ENCODE results near the gene PLCB4. TPM values are rescaled to one million over a fixed set of nuclear protein-coding genes. Genes with fewer than 3 reads are reported as not detected.

The PLCB4 gene
- total RNA-seq, 2 experiments from 2014 or later: not detected

DNA sequence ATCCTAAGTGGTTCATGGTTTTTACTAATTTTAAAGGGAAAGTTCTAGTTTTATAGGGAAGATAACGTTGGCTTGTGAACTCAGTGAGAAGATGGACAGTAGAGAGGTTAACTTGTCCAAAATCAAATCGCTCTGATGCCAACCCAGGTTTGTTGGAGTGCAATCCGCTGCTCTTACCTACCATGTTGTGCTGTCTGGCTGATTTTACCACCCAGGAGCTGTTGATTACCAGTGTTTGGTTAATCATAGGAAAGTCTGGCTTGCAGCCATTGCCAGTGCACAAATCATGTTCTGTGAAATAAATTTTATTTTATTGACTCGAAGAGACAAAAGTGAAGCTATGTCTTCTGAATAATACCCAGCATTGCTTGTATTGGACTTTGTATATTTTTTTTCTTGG, 92.4 kb downstream of the PLCB4 start:
- POLR2A ChIA-PET: no interaction called here
- CTCF ChIA-PET: no interaction called here

DNA sequence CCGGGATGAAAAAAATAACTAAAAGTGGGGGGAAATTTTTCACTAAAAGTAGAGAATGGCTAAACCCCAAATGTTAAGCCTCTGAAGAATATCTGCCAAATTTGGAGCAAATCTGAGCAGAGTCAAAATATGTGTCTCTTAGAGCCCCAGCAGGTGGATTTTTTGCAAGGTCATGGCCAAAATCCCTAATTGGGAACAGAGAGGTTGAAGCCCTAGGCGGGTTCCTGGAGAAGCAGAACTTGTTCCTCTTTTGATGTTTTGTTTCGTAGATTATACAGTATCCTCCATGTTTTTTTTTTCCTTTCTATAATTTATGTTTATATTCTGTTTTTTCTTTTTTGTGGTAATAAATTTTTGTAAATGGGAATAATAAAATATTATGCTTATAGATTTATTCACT, 94.4 kb downstream of the PLCB4 start:
- POLR2A ChIA-PET: no interaction called here
- CTCF ChIA-PET: no interaction called here

DNA sequence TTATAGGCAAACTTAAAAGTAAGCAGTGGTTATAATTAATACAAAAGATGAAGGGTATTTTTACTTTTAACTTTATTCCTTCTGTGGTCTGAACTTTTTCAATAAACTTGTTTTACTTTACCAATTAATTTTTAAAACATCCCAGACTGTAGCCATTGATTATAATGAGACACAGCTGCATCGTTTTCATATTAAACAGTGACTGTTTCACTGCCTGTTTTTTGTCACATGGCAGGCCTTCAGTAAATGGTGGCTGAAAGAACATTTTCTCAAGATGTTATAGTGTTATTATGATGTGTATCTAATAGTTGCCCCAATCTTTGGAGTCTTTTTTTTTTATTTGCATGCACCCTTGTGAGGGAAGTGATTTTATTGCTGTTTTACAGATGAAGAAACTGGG, 95.1 kb downstream of the PLCB4 start:
- POLR2A ChIA-PET: no interaction called here
- CTCF ChIA-PET: interaction anchor here (0.5 kb wide), 1 partner anchor 46 kb away, joined by 3 read pairs; no protein-coding TSS in a partner anchor

- CTCF ChIA-PET: no interaction called here
Measured at GRCh38 chr20:9165261-9165660, 96.4 kb downstream of the PLCB4 start.

GRCh38 chr20:9166153-9166780, 97.4 kb downstream of the PLCB4 start:
- ChIA-PET CTCF (no interaction called here), POLR2A (no interaction called here)

More at GRCh38 chr20:9165261-9165660, 96.4 kb downstream of the PLCB4 start:
- POLR2A ChIA-PET: no interaction called here

DNA sequence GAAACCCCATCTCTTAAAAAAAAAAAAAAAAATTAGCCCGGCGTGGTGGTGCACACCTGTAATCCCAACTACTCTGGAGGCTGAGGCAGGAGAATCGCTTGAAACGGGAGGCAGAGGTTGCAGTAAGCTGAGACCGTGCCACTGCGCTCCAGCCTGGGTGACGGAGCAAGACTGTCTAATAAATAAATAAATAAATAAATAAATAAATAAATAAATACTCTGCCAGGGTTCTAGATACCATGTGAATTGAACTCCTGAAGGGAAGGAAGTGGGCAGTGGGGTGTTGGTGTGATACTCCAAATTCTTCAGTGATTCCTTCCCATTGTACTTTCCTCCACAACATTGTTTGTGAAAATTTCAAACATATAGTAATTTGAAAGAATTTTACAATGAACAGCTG, 100.5 kb downstream of the PLCB4 start:
- ChIA-PET CTCF (no interaction called here), POLR2A (no interaction called here)

DNA sequence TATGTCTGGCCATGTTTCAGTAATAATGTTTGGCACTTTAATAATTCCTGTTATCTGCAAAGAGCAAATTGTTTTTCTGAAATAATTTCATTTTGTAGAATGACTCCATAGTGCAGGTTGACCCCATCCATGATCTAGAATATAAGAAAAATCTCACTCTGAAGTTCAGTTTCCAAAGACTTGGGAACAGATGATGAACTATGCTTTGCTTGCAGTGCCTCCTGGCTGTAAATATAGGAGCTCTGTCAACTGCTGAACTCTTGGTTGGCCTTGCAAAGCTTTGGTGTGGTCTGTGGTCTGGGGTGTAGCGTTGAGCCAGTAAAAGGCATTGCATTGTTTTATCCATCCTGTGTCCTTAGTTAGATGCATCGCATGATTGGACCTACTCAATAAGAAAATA, 104.0 kb downstream of the PLCB4 start:
- ChIA-PET POLR2A (no interaction called here), CTCF (no interaction called here)

GRCh38 chr20:9177278-9177677, 108.4 kb downstream of the PLCB4 start:
- ChIA-PET CTCF (no interaction called here), POLR2A (no interaction called here)

GRCh38 chr20:9179193-9179802, 110.4 kb downstream of the PLCB4 start:
- ChIA-PET POLR2A (no interaction called here), CTCF (no interaction called here)

GRCh38 chr20:9179867-9180266, 111.0 kb downstream of the PLCB4 start:
- ChIA-PET CTCF (no interaction called here), POLR2A (no interaction called here)

- POLR2A ChIA-PET: no interaction called here
- CTCF ChIA-PET: interaction anchor here (0.6 kb wide), 1 partner anchor 92 kb away, joined by 3 read pairs; no protein-coding TSS in a partner anchor
Measured at GRCh38 chr20:9180481-9181257, 111.8 kb downstream of the PLCB4 start.

- CTCF ChIA-PET: no interaction called here
Measured at GRCh38 chr20:9185511-9185910, 116.6 kb downstream of the PLCB4 start.

GRCh38 chr20:9186396-9186795, 117.5 kb downstream of the PLCB4 start:
- CTCF ChIA-PET: no interaction called here
- POLR2A ChIA-PET: no interaction called here

More at GRCh38 chr20:9185511-9185910, 116.6 kb downstream of the PLCB4 start:
- POLR2A ChIA-PET: no interaction called here

DNA sequence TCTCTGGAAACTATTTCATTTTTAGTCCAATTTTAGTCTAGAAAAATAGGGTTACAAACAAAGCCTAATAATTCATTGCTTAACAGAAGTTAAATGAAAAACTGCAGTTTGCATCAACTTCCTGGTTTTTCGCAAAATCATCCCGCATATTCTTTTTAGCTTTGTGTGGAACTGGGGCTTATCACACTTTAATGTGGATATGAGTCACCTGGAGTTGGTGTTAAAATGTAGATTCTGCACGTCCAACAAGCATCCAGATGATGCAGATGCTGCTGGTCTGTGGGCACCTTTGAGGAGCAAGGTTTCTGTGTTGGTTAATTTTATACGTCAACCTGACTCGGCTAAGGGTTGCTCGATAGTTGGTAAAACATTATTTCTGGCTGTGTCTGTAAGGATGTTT, 126.1 kb downstream of the PLCB4 start:
- ChIA-PET POLR2A (no interaction called here), CTCF (no interaction called here)

DNA sequence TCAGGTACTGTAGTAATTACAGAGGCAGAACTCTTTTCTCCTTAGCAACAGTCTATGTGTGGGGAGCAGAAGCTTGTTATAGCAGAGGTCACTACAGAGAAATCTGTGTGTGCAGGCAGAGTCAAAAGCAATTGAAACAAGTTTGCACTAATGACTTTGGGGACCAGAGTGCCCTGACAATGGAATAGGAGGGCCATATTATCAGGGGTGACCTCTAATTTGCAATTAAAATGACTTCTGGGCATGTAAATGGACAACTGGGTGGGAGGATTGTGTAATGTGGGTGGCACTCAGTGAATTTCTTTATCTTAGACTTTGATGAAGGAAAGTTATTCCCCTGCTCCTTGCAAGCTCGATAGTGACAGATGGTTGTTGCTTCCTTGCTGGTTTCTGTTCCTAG, 127.2 kb downstream of the PLCB4 start:
- ChIA-PET CTCF (no interaction called here), POLR2A (no interaction called here)

GRCh38 chr20:9198460-9198859, 129.6 kb downstream of the PLCB4 start:
- CTCF ChIA-PET: no interaction called here
- POLR2A ChIA-PET: no interaction called here

- ChIA-PET POLR2A (no interaction called here), CTCF (no interaction called here)
Measured at GRCh38 chr20:9200196-9200595, 131.3 kb downstream of the PLCB4 start.

DNA sequence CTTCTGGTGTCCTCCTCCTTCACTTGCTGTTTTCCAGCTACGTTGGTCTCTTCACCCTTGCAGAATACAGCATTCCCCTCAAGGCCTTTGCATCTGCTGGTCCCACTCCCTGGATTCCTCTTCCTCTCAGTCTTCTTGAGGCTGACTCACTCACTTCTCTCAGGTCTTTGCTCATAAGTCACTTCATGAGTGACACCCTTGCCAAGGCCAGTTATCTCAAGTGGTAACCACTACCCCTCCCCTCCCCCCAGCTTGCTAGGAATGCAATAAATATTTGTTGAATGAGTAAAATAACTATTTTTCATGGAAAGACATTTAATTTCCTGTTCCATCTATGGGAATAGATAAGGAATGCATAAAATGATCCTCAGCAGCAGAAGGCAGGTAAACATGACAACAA, 131.7 kb downstream of the PLCB4 start:
- POLR2A ChIA-PET: no interaction called here
- CTCF ChIA-PET: no interaction called here

DNA sequence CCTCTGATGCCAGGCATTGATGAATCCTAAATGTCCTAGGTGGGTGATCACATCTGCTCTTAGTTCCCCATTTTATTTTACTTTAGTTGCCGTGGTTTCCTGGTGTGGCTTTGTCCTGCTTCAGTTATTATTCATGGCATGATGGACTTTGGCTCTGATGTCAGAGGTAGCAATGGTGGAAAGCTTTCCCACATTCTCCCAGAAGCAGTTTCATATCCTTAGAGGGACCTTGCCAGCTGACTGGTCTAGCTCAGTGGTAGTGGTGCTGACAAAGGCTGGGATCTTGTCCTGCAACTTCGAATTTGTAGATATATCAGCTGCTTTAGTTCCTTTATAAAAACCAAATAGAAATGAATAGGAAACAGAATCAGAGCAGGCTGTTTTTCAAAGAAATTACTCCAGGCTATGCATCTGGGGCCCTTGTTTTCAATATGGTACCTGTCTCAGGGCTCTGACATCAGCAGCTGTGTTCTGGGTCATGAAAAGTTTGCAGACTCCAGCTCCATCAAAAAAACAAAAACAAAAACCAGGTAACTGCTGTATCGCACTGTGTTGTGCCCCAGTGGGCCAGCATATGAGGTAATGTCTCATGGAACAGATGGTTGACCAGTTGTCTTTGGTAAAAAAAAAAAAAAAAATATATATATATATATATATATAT, 133.7 kb downstream of the PLCB4 start:
- ChIA-PET POLR2A (no interaction called here), CTCF (no interaction called here)

DNA sequence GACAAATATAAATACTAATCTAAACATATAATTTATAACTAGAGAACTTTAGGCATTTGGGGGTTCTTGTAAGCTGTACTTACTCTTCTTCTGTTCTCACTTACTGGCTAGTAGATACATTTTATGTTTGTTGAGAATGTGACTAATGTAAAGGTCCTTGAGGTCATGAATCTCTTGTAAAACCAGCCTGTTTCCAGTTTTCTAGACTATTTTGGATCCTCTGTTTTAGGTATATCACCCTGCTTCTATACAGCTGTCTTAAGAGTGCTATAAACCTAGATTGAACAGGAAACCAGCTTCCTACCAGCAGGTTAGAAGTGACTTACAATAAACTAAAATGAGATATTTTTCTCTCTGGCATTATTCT, 134.2 kb downstream of the PLCB4 start:
- CTCF ChIA-PET: no interaction called here
- POLR2A ChIA-PET: no interaction called here

- CTCF ChIA-PET: no interaction called here
- POLR2A ChIA-PET: no interaction called here
Measured at GRCh38 chr20:9204979-9205378, 136.1 kb downstream of the PLCB4 start.

All from activated CD8-positive, alpha-beta memory T cell treated with anti-CD3 and anti-CD28 coated beads for 36 hours (primary cell).